Endothelial cell of umbilical vein (primary cell): ENCODE measurements around the gene GCGR.

Experiments used
- CTCF ChIP-seq, 2 donors: IDR thresholded peaks; 1 replicate in 1 of 2; 2 replicates in 1 of 2; pipeline ENCODE4 v1.5.1; 2011; ENCODE audit warnings: low read length in 2 of 2, mild to moderate bottlenecking in 2 of 2, moderate library complexity in 2 of 2, control low read depth in 1 of 2, inconsistent platforms in 1 of 2, low read depth in 1 of 2; ENCODE audit not compliant: insufficient read depth in 1 of 2; ENCODE audit errors: extremely low read depth in 1 of 2
- EZH2 ChIP-seq: IDR thresholded peaks from 2 replicates; pipeline ENCODE4 v1.6.1; 2012; ENCODE audit warnings: borderline replicate concordance, low read depth, mild to moderate bottlenecking, moderate library complexity, low read length, inconsistent platforms; ENCODE audit not compliant: severe bottlenecking
- FOS ChIP-seq: IDR thresholded peaks from 2 replicates; pipeline ENCODE4 v1.6.1; 2011; ENCODE audit warnings: mild to moderate bottlenecking, low read length, moderate library complexity, borderline replicate concordance; ENCODE audit not compliant: insufficient read depth
- GATA2 ChIP-seq: IDR thresholded peaks from 2 replicates; pipeline ENCODE4 v1.7.0; 2011; ENCODE audit warnings: low read depth, mild to moderate bottlenecking, moderate library complexity, mixed read lengths, low read length; ENCODE audit not compliant: insufficient read length, insufficient read depth
- JUN ChIP-seq: IDR thresholded peaks from 2 replicates; pipeline ENCODE4 v1.6.1; 2011; ENCODE audit warnings: borderline replicate concordance, low read depth; ENCODE audit not compliant: insufficient read length, insufficient read depth
- MAX ChIP-seq: IDR thresholded peaks from 2 replicates; pipeline ENCODE4 v1.6.1; 2011; ENCODE audit not compliant: insufficient read depth, insufficient read length
- MYC ChIP-seq: IDR thresholded peaks from one replicate; pipeline ENCODE4 v1.6.1; 2011; ENCODE audit warnings: mild to moderate bottlenecking, low read depth, low read length
- POLR2A ChIP-seq: IDR thresholded peaks from 2 replicates; pipeline ENCODE4 v1.6.1; 2012; ENCODE audit warnings: low read depth, mild to moderate bottlenecking, control low read depth, low read length
- POLR2AphosphoS5 ChIP-seq: IDR thresholded peaks from 2 replicates; pipeline ENCODE4 v1.6.1; 2012; ENCODE audit warnings: low read depth, mild to moderate bottlenecking, control low read depth, low read length, moderate library complexity; ENCODE audit not compliant: insufficient read depth

- no peak for TF ChIP-seq MYC
- no peak for TF ChIP-seq MAX
- TF ChIP-seq POLR2AphosphoS5 = no peak
- no peak for TF ChIP-seq CTCF (IDR thresholded peaks at IDR 0.05; ENCODE audit: extremely low read depth in 1 of 2, insufficient read depth in 1 of 2, low read depth in 1 of 2, low read length in 2 of 2)
- no peak for TF ChIP-seq EZH2
- no peak for TF ChIP-seq POLR2A
- TF ChIP-seq JUN = no peak
- no peak for TF ChIP-seq GATA2
- TF ChIP-seq FOS = no peak
Observed at GRCh38 chr17:81844887-81845286, 40.9 kb downstream of the GCGR start.
